SHP77 (cell line): ENCODE measurements around the gene XCL2.

Experiments
- DNase-seq, 2 experiments: peaks; one replicate each; lab custom pipeline; 2025; lab: John Stamatoyannopoulos, UW

The XCL2 gene

GRCh38 chr1:168513656-168514404 lies 30.0 kb downstream of the XCL2 start:
- no peak for DNase-seq

GRCh38 chr1:168512864-168513595 lies 30.8 kb downstream of the XCL2 start:
- no peak for DNase-seq

DNA sequence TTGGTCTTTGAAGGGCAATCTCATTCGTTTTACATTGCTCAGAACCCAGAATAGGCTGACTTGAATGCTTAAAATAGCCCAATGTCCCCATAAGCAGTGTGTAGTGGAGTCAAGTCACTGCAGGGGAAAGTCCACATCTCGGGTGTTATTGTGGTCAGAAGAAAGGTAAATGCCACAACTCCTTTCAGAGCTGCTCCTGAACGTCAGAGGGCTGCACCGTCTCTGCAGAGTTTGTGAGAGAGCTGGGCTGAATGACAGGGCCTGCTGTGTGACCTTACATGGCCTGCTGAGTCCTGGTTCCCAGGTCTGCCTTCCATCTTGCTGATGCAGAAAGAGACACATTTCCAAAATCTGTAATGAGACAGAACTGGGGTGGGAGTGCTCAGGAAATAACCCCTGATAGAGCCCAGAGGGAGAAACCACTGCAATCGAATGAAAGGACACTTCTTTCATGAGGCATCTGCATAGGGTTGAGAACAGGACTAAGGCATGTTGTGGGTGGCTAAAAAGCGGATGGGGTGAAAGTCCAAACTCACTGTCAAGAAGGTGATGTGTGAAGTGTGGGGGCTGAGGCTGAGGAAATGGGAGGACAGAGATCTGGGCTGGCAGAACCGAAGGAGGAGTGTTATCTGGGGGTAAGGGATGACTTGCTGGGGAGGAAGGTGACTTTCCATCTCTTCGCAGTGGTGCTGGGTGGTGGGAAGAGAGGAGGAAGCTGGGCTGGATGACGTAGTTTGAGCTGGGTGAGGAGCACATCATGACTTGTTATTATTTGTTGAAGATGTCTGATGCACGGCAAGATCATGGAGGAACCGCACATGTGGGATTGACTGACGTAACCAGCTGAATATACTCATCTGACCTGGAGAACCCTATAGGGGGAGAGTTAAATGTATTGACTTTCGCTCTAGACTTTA lies 33.7 kb downstream of the XCL2 start:
- DNase-seq, result no peak

GRCh38 chr1:168509210-168509609 lies 34.6 kb downstream of the XCL2 start:
- DNase-seq, result no peak

DNA sequence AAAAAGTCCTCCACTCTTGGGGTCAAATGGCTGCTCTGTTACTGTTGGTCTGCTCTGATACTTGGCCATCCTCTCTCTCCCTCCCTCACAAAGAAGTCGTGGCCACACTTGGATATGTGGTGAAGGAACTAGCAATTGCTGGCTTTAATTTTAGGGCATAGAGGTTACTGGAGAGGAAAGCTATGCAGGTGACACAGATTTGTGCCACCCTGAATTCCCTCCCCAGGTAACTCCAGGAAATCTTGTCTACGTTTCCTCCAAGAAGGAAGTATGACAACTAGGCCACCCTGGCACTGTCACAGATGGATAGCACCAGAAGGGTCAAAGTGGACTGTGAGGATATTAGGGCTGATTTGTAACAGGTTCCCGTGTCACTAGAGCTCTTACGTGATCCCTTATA lies 36.0 kb downstream of the XCL2 start:
- DNase-seq, result no peak

DNA sequence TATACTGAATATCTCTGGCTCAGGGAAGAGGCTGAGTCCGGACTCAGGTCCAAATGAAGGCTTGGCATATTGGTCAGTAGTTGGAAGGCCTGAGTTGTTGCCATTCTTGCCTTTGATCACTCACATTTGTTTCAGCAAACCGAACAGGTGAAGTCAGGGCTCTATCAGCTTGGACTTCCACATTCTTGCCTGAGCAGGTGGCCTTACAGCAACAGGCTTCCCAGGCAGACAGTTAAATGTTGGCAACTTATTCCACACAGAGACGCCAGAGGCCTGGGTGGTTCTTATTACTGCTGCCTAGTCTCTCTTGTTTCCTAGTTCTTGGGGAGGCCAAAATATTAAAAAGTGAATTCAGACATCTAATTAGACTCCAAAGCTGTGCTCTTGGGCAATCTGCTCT lies 36.6 kb downstream of the XCL2 start:
- DNase-seq, result no peak

- no peak for DNase-seq
These were observed 37.5 kb downstream of the XCL2 start for GRCh38 chr1:168506204-168506819.

DNA sequence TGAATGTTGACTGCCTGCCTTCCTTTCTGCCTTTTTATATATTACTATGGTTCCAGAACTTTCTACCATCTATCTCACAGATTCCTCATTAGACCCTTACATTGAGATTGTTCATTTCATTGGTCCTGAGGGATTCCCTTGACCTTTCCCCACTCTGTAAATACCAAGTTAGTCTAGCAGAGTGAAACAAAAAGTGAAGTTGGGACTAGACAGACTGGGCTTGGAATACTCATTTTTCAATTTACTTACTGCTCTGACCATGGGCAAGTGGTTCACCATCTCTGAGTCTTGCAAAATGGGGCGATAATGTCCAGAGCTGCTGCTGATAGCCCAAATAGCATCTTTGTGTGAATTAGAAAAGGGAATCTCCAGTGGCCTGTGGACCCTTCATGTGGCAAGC lies 38.8 kb downstream of the XCL2 start:
- DNase-seq, result no peak

DNA sequence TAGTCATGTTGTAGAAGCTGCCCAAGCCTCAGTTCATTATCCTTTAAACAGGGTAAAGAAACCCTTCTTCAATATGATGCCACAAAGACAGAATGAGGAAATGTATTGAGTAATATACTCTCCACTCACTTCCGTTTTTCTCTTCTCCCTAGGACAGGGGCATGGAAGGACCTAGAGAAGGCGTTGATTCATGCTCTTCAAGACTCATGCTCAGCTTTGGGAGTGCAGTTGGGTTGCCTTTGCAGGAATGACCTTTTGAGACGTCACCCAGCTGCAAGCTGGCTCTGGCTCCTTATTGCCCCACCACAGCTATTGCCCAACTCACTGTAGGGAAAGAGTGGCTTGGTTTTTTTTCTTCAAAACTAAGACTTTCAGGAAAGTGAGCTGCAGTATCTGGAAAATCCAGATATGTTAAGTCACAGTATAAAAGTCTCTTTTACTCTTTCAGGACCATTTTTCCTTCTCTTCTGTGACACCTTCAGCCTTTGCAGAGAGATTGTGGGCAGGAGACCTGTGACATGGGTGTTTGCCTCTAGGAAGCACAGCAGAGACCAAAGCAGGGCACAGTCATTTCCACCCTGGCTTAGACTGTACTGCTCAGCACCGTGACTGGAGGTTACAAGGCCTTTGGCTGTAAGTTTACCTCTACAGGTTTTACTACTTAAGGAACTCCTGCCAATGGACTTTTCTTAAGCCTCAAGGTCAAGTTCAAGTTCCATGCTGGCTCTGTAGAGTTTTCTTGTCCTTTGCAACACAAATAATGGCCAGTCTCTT lies 39.5 kb downstream of the XCL2 start:
- no peak for DNase-seq

- DNase-seq, result no peak
These were observed 44.1 kb downstream of the XCL2 start for GRCh38 chr1:168499688-168500049.

- no peak for DNase-seq
These were observed 44.7 kb downstream of the XCL2 start for GRCh38 chr1:168498956-168499687.

DNA sequence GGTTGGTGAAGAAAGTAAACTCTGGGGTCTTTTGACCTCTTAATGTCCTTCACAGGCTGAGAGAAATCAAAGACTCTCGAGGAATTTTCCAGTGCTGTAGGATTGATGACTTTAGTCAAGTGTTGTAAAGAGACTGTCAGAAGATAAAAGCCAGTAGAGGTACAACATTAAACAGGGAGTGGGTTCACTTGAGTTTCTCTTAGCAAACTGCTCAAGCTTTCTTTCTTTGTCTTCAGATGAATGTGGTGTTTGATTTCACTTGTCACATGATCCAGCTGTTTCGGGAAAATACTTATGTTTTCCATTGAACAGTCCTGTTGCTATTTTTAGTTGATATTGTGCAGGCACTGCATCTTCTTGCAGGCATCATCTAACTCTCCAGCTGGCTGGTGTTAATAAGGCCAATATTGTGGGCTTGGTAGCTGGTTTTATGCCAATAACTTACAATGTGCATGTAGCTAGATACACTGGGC lies 45.6 kb downstream of the XCL2 start:
- DNase-seq, result peak; percentile 6 to 22

- no peak for DNase-seq
These were observed 46.3 kb downstream of the XCL2 start for GRCh38 chr1:168497376-168497950.

GRCh38 chr1:168491527-168492164 lies 52.2 kb downstream of the XCL2 start:
- DNase-seq, result no peak
